IMR-90 (cell line): ENCODE measurements around the gene CAMK4. TPM values are rescaled to one million over a fixed set of nuclear protein-coding genes. Genes with fewer than 3 reads are reported as not detected.

Source experiments
- ATAC-seq: fragments of 200-7000 bp; cut with Tn5 transposase; 2 replicates; pipeline ENCODE4 v1.9.1; 2020; ENCODE audit warnings: low read depth, mild to moderate bottlenecking, moderate library complexity
- BruUV-seq: library from RNA; stranded (reverse); fragments of 400-500 nt; replicated peaks from 2 replicates; lab custom pipeline; 2021; lab: Mats Ljungman, UMichigan
- CTCF ChIA-PET: fragments of 300-600 bp; formaldehyde crosslinking; extraction: SDS; loops from one replicate; lab custom pipeline; 2021; ENCODE audit warnings: antibody characterized with exemption; lab: Yijun Ruan, JAX
- POLR2A ChIA-PET: fragments of 300-600 bp; sonication (Branson Sonifier 250); formaldehyde crosslinking; loops from one replicate; lab custom pipeline; 2022; ENCODE audit warnings: antibody characterized with exemption; ENCODE audit not compliant: unreplicated experiment; lab: Charles Lee
- DNase-seq: peaks from one replicate; pipeline ENCODE4 v3.0.0; 2013
- H2AFZ ChIP-seq: replicated peaks from 2 replicates; pipeline ENCODE3; 2013; ENCODE audit warnings: low read length, mild to moderate bottlenecking; ENCODE audit not compliant: poor library complexity
- H2AK5ac ChIP-seq: 2 replicates; pipeline ENCODE4 v1.6.1; 2013; ENCODE audit warnings: low read depth, low read length, inconsistent platforms
- H2AK9ac ChIP-seq: replicated peaks from 2 replicates; pipeline ENCODE3; 2013; ENCODE audit warnings: mild to moderate bottlenecking, low read depth, low read length, moderate library complexity; ENCODE audit not compliant: poor library complexity
- H2BK120ac ChIP-seq: 2 replicates; pipeline ENCODE4 v1.6.1; 2013; ENCODE audit warnings: low read depth, low read length, inconsistent platforms
- H2BK15ac ChIP-seq: 3 replicates; pipeline ENCODE4 v1.6.1; 2013; ENCODE audit warnings: low read depth, low read length, inconsistent platforms
- H2BK20ac ChIP-seq: 2 replicates; pipeline ENCODE4 v1.6.1; 2013; ENCODE audit warnings: low read depth, mild to moderate bottlenecking, inconsistent platforms, low read length, moderate library complexity
- H2BK5ac ChIP-seq: 2 replicates; pipeline ENCODE4 v1.6.1; 2013; ENCODE audit warnings: mild to moderate bottlenecking, low read depth, low read length, inconsistent platforms; ENCODE audit not compliant: poor library complexity, severe bottlenecking
- H3K14ac ChIP-seq: replicated peaks from 2 replicates; pipeline ENCODE4 v1.6.1; 2013; ENCODE audit warnings: low read depth, low read length, inconsistent platforms
- H3K18ac ChIP-seq: 2 replicates; pipeline ENCODE4 v1.6.1; 2013; ENCODE audit warnings: low read depth, low read length, control low read depth
- H3K23ac ChIP-seq: 2 replicates; pipeline ENCODE4 v1.6.1; 2013; ENCODE audit warnings: low read depth, low read length, inconsistent platforms
- H3K27ac ChIP-seq: 2 replicates; pipeline ENCODE4 v1.5.1; 2013; ENCODE audit warnings: mild to moderate bottlenecking, control low read depth, low read length; ENCODE audit not compliant: insufficient read depth
- H3K27me3 ChIP-seq: 2 replicates; pipeline ENCODE4 v1.6.1; 2013; ENCODE audit warnings: low read length; ENCODE audit not compliant: control insufficient read depth, insufficient read depth
- H3K36me3 ChIP-seq: 2 replicates; pipeline ENCODE4 v1.6.1; 2013; ENCODE audit warnings: low read length, mixed read lengths; ENCODE audit not compliant: control insufficient read depth, insufficient read depth
- H3K4ac ChIP-seq: 2 replicates; pipeline ENCODE4 v1.6.1; 2013; ENCODE audit warnings: low read depth, low read length, inconsistent platforms
- H3K4me1 ChIP-seq: 2 replicates; pipeline ENCODE4 v1.6.1; 2013; ENCODE audit warnings: low read length, mixed read lengths; ENCODE audit not compliant: control insufficient read depth, insufficient read depth
- H3K4me2 ChIP-seq: 2 replicates; pipeline ENCODE4 v1.6.1; 2013; ENCODE audit warnings: low read depth, mild to moderate bottlenecking, control low read depth, low read length, moderate library complexity
- H3K4me3 ChIP-seq: 2 replicates; pipeline ENCODE4 v1.5.1; 2013; ENCODE audit warnings: low read depth, mild to moderate bottlenecking, control low read depth, low read length, moderate library complexity; ENCODE audit not compliant: insufficient read depth
- H3K56ac ChIP-seq: 2 replicates; pipeline ENCODE4 v1.6.1; 2013; ENCODE audit warnings: low read length, inconsistent platforms; ENCODE audit not compliant: insufficient read depth; ENCODE audit errors: extremely low read depth
- H3K79me1 ChIP-seq, 2 experiments: 2 replicates each; pipeline ENCODE4 v1.6.1; 2013; ENCODE audit warnings: low read length in 2 of 2, inconsistent platforms in 1 of 2, low read depth in 1 of 2
- H3K9ac ChIP-seq: 2 replicates; pipeline ENCODE4 v1.6.1; 2013; ENCODE audit warnings: low read depth, low read length, control low read depth
- H3K9me1 ChIP-seq: 2 replicates; pipeline ENCODE4 v1.6.1; 2013; ENCODE audit warnings: low read length, inconsistent platforms; ENCODE audit not compliant: insufficient read depth
- H3K9me3 ChIP-seq: 2 replicates; pipeline ENCODE4 v1.6.1; 2013; ENCODE audit warnings: low read length; ENCODE audit not compliant: control insufficient read depth, insufficient read depth
- H4K20me1 ChIP-seq: 2 replicates; pipeline ENCODE4 v1.6.1; 2013; ENCODE audit warnings: low read length, inconsistent platforms; ENCODE audit not compliant: insufficient read depth
- H4K5ac ChIP-seq: 2 replicates; pipeline ENCODE4 v1.6.1; 2013; ENCODE audit warnings: mild to moderate bottlenecking, low read depth, low read length, control low read depth
- H4K8ac ChIP-seq, 2 experiments: 2 replicates each; pipeline ENCODE4 v1.6.1; 2013; ENCODE audit warnings: low read depth in 2 of 2, low read length in 2 of 2, control low read depth in 1 of 2, inconsistent platforms in 1 of 2
- H4K91ac ChIP-seq: 2 replicates; pipeline ENCODE4 v1.6.1; 2013; ENCODE audit warnings: low read depth, low read length, inconsistent platforms; ENCODE audit not compliant: insufficient read depth
- BHLHE40 ChIP-seq: fragments of 150-350 bp; IDR thresholded peaks from 2 replicates; pipeline ENCODE4 v1.6.1; 2016; ENCODE audit warnings: mild to moderate bottlenecking, low read depth, low read length
- CEBPB ChIP-seq: IDR thresholded peaks from 2 replicates; pipeline ENCODE4 v1.6.1; 2012; ENCODE audit warnings: low read depth, low read length, improper control_type of control experiment
- CHD1 ChIP-seq: IDR thresholded peaks from 2 replicates; pipeline ENCODE4 v1.6.1; 2012; ENCODE audit warnings: low read depth, low read length, improper control_type of control experiment
- MAFK ChIP-seq: IDR thresholded peaks from 2 replicates; pipeline ENCODE4 v1.6.1; 2012; ENCODE audit warnings: low read depth, low read length, improper control_type of control experiment
- MAZ ChIP-seq: IDR thresholded peaks from 2 replicates; pipeline ENCODE4 v1.6.1; 2012; ENCODE audit warnings: low read depth, mild to moderate bottlenecking, low read length, improper control_type of control experiment, moderate library complexity, borderline replicate concordance
- NFE2L2 ChIP-seq: fragments of 150-350 bp; IDR thresholded peaks from 2 replicates; pipeline ENCODE4 v1.6.1; 2016; ENCODE audit warnings: low read depth, mild to moderate bottlenecking, low read length
- SMC3 ChIP-seq: fragments of 150-350 bp; IDR thresholded peaks from 2 replicates; pipeline ENCODE4 v1.6.1; 2016; ENCODE audit warnings: low read depth, mild to moderate bottlenecking, antibody characterized with exemption, low read length, moderate library complexity
- WGBS, 2 experiments: methylation state at CpG; one replicate each; pipeline versions ENCODE4 v1.1.5 to v1.1.7; 2013; ENCODE audit warnings: missing lambda C conversion rate in 2 of 2; ENCODE audit not compliant: insufficient read length in 1 of 2; ENCODE audit errors: extremely low coverage in 2 of 2; 5-methylcytosine and 5-hydroxymethylcytosine counted together
- dilution Hi-C: fragments of 300-500 bp; cut with HindIII; formaldehyde crosslinking; loops from one replicate; pipeline ENCODE4 v1.14.3; 2018; ENCODE audit warnings: low sequenced_read_pairs; ENCODE audit not compliant: unreplicated experiment
- in situ Hi-C: fragments of 300-500 bp; cut with MboI; formaldehyde crosslinking; loops from 3 replicates; pipeline ENCODE4 v1.14.3; 2019; ENCODE audit warnings: low sequenced_read_pairs, inconsistent platforms, mixed read lengths
- intact Hi-C: fragments of 100-400 bp; cut with micrococcal nuclease; formaldehyde crosslinking; loops from 2 replicates; pipeline ENCODE4 v1.10.0; 2022
- polyA plus RNA-seq, 3 experiments: library from polyadenylated mRNA; depleted of rRNA; stranded (reverse); fragments of >200 nt; gene quantifications; 2 replicates each; pipeline ENCODE4 v1.2.3, GENCODE V29; 2012; ENCODE audit warnings: low replicate concordance in 1 of 3
- total RNA-seq: library from RNA; depleted of rRNA; stranded (reverse); fragments of >200 nt; gene quantifications from 2 replicates; pipeline ENCODE4 v1.2.3, GENCODE V29; 2012
- TF ChIP-seq, protein P1 (sequence below): conservative IDR thresholded peaks from 2 replicates; pipeline ENCODE4 v1.5.1; 2012; ENCODE audit warnings: mild to moderate bottlenecking, low read depth, low read length, improper control_type of control experiment

Gene CAMK4
- total and polyA plus RNA-seq, 2 of the 4 experiments (the other 2 are of a cell fraction) = 3.7 to 4.8 TPM

DNA sequence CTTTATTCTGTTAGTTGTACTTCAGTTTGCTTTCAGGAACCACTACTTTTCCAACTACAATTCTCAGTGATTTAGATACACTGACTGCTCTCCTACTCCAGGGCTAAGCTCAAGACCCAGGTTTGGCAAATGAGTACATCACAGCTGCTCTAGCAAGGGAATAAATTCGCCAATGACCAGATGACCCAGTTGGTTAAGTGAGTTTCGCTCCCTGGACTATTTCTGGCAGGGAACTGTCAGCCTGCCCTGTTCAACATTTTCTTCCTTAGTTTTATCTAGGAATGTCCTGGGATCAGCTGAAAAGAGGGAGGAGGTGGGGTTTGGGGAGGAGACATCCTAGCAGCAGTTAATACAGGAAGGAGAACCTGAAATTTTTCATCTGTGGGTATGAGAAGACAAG, 294.6 kb downstream of the CAMK4 start:
- Histone ChIP-seq H4K91ac (no peak overlapping the region), H3K79me1 (no peaks in the 10 kb centered on the region), H2BK15ac (no peak overlapping the region), H2AK5ac (no peak overlapping the region), H3K18ac (no peak overlapping the region), H2AFZ (no peak overlapping the region), H3K4me3 (no peak overlapping the region), H2BK5ac (no peak overlapping the region), H3K4ac (no peak overlapping the region), H4K8ac (no peak overlapping the region), H3K9me1 (no peaks in the 10 kb centered on the region), H4K5ac (no peak overlapping the region), H4K20me1 (no peaks in the 10 kb centered on the region), H2BK20ac (no peak overlapping the region), H3K14ac (no peak overlapping the region), H3K4me1 (no peaks in the 10 kb centered on the region), H3K9ac (no peak overlapping the region), H3K56ac (no peak overlapping the region), H3K27me3 (no peaks in the 10 kb centered on the region), H2BK120ac (no peak overlapping the region), H2AK9ac (no peak overlapping the region), H3K23ac (no peak overlapping the region), H3K27ac (no peak overlapping the region), H3K4me2 (no peak overlapping the region), H3K9me3 (no peaks in the 10 kb centered on the region), H3K36me3 (no peaks in the 10 kb centered on the region)
- TF ChIP-seq CEBPB (no peak), MAZ (no peak), CHD1 (no peak), SMC3 (no peak), BHLHE40 (no peak), MAFK (no peak), NFE2L2 (no peak)
- TF ChIP-seq, protein P1, sequence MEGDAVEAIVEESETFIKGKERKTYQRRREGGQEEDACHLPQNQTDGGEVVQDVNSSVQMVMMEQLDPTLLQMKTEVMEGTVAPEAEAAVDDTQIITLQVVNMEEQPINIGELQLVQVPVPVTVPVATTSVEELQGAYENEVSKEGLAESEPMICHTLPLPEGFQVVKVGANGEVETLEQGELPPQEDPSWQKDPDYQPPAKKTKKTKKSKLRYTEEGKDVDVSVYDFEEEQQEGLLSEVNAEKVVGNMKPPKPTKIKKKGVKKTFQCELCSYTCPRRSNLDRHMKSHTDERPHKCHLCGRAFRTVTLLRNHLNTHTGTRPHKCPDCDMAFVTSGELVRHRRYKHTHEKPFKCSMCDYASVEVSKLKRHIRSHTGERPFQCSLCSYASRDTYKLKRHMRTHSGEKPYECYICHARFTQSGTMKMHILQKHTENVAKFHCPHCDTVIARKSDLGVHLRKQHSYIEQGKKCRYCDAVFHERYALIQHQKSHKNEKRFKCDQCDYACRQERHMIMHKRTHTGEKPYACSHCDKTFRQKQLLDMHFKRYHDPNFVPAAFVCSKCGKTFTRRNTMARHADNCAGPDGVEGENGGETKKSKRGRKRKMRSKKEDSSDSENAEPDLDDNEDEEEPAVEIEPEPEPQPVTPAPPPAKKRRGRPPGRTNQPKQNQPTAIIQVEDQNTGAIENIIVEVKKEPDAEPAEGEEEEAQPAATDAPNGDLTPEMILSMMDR = no peak
- CTCF ChIA-PET = interaction anchor here (1.0 kb wide), 1 partner anchor 13 kb away, joined by 3 read pairs; no protein-coding TSS in a partner anchor
- ATAC-seq (no peak), DNase-seq (no peak)
- no CpG with 5 or more reads among the region's 2 CpGs for WGBS, 2 experiments
- intact Hi-C loops (loop anchor here (10.0 kb wide), 1 partner anchor 764 kb away; no protein-coding TSS in a partner anchor), in situ Hi-C loops (no loop called here), dilution Hi-C loops (no loop called here)
- POLR2A ChIA-PET = no interaction called here
- no TSS peak for BruUV-seq
